Pancreas (tissue), 10 donors: ENCODE data around the gene ZMYM4. TPM values are rescaled to one million over a fixed set of nuclear protein-coding genes. Genes with fewer than 3 reads are reported as not detected.
"Not testable (repeated sequence)": the region's sequence is repeated elsewhere in the genome, so short reads cannot be mapped to it uniquely, and the experiment has no call there.

Experiments used
- ATAC-seq, 4 donors: fragments of 200-7000 bp; cut with Tn5 transposase; one replicate each; pipeline versions ENCODE4 v1.8.0 to v1.9.1; 2020; ENCODE audit warnings: mild to moderate bottlenecking in 4 of 4, moderate library complexity in 4 of 4
- DNase-seq, 6 donors: peaks; one replicate each; pipeline ENCODE4 v3.0.0-alpha.2; 2020
- FAIRE-seq: peaks from 2 replicates; lab custom pipeline; 2012; peaks lifted over from hg19 to GRCh38; lab: Jason Lieb, UNC
- H3K27ac ChIP-seq, 4 donors: fragments of 200-600 bp; sonication (generic); 1 replicate in 3 of 4; 2 replicates in 1 of 4; pipeline versions ENCODE4 v1.5.0 to v1.8.0; 2020
- H3K27me3 ChIP-seq, 4 donors: fragments of 200-600 bp; one replicate each; pipeline ENCODE4 v1.8.0; 2021
- H3K36me3 ChIP-seq, 3 donors: fragments of 200-600 bp; sonication (generic) in 1 of 3; one replicate each; pipeline versions ENCODE4 v1.5.0 to v1.8.0; 2020 to 2021
- H3K4me1 ChIP-seq, 3 donors: fragments of 200-600 bp; one replicate each; pipeline ENCODE4 v1.8.0; 2021
- H3K4me3 ChIP-seq, 4 donors: fragments of 200-600 bp; sonication (generic) in 2 of 4; one replicate each; pipeline versions ENCODE4 v1.5.0 to v1.8.0; 2020 to 2021
- H3K9me3 ChIP-seq, 4 donors: fragments of 200-600 bp; one replicate each; pipeline ENCODE4 v1.8.0; 2021
- CTCF ChIP-seq, 4 donors: fragments of 200-600 bp; sonication (generic) in 3 of 4; IDR thresholded peaks; one replicate each; pipeline versions ENCODE4 v1.5.0 to v1.8.0; 2021; ENCODE audit warnings: antibody characterized with exemption in 4 of 4
- WGBS, 2 donors: extraction: QIAGEN DNeasy Blood & Tissue Kit; methylation state at CpG; one replicate each; pipeline ENCODE4 v1.1.7; 2013; 5-methylcytosine and 5-hydroxymethylcytosine counted together
- intact Hi-C, 3 donors: fragments of 100-400 bp; cut with DNase I; formaldehyde crosslinking; loops; one replicate each; pipeline versions ENCODE4 v1.11.1 to v1.14.2; 2022
- polyA plus RNA-seq, 2 donors: library from polyadenylated mRNA; stranded (reverse); fragments of 200-250 nt; gene quantifications; one replicate each; pipeline ENCODE4 v1.2.3, GENCODE V29; 2013
- total RNA-seq, 6 donors: library from RNA; stranded (reverse); fragmentation: NEBNext Ultra II Directional in 4 of 6; extraction: Animal tissue kit (Norgen Biotek cat#: 25700) in 4 of 6; gene quantifications; one replicate each; pipeline versions ENCODE4 v1.2.1 to v1.2.4, GENCODE V29; 2021 to 2023
- donor health status: healthy with polysubstance abuse.
- donor health status: DM: no; HTN: no; CAD: no; lungs with moderate emphysema.
- donor health status: DM: no; HTN: no; CAD: no.
- donor health status: control.
- donor health status: control.
- donor health status: Bipolar disorder and iron deficiency.
- donor health status: DM: yes; HTN: yes; CAD: no.
- donor health status: DM: no; HTN: no; CAD: no.
- donor health status: DM: no; HTN: no; CAD: no.
- donor health status: DM: yes; HTN: yes; CAD: no.

Gene ZMYM4
- total and polyA plus RNA-seq, 8 donors: 10.5 to 31.1 (median 17.8) TPM

DNA sequence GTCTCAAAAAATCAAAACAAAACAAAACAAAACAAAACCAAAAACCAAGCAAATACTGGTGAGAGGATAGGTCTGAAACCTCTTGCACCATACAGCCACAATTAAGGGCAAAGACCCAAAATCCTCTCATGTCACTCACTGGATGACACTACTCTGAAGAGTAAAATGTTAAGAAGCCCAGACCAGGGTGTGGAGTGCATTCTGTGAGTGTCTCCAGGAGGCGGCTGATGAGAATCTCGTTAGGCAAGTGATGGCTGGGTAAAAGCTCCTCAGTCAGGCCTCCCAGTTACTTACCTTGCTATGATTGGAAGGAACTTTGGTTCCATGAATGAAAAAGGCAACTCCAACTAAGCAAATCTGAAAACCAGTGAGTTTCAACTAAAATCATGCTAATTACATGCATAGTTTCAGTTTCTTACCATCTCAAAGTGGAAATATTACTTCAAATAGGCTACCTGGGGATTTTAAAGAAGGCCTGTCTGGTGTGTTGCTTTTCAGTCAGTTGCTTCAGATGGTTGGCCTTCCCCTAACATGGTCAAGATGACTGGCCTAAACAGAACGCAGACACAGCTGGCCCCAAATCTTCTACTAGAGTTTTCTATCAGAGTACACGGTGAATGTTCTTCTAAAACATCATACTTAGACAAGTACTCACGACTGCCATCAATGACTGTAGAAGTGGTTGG is 193.6 kb downstream of the ZMYM4 start:
- no peak overlapping the region for H3K27ac ChIP-seq
- ATAC-seq: no peak
- intact Hi-C loops: no loop called here

DNA sequence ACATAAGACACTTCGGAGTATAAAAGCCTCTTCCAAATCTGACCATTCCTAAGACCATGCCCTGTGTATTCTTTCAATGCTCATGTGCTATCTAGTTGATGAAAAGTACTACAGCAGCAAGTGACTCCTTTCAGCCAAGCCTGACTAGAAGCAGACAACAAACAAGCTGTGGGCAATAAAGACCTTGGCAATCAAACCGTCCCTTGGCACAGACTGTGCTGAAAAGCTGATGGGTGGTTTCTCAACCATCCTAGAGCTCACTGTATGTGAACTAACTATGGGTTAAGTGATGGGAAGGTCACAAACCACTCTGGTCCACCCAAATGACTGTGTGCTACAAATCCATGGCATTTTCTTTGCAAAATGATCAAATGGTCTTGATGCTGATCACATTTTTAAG is 194.7 kb downstream of the ZMYM4 start:
- no peak for FAIRE-seq
- peaks cover 0 to 38% (median 0%) of the 10 kb centered on the region in 3 donors for H3K36me3 ChIP-seq
- intact Hi-C loops: no loop called here

More for the DNA sequence above, 193.6 kb downstream of the ZMYM4 start:
- H3K4me3 ChIP-seq: no peak overlapping the region
- no peak for FAIRE-seq
- peaks cover 0 to 40% (median 0%) of the 10 kb centered on the region in 3 donors for H3K36me3 ChIP-seq
- no peak for DNase-seq
- 90 to 94% methylated on average over 5 of the region's 5 CpGs for WGBS, 2 donors
- H3K9me3 ChIP-seq: no peaks in the 10 kb centered on the region
- H3K4me1 ChIP-seq: no peaks in the 10 kb centered on the region
- no peaks in the 10 kb centered on the region for H3K27me3 ChIP-seq
- TF ChIP-seq CTCF (IDR thresholded peaks at IDR 0.05): no peak

GRCh38 chr1:35463749-35464148 is 195.2 kb downstream of the ZMYM4 start:
- H3K9me3 ChIP-seq, DNase-seq, H3K27ac ChIP-seq, FAIRE-seq, H3K4me1 ChIP-seq, ATAC-seq, H3K4me3 ChIP-seq, H3K27me3 ChIP-seq, intact Hi-C loops: not testable (repeated sequence)
- 93 to 95% methylated on average over 2 of the region's 2 CpGs for WGBS, 2 donors
- peaks cover 0 to 38% (median 0%) of the 10 kb centered on the region in 3 donors for H3K36me3 ChIP-seq

More for the DNA sequence above, 194.7 kb downstream of the ZMYM4 start:
- no peaks in the 10 kb centered on the region for H3K27me3 ChIP-seq
- 81 to 82% methylated on average over 2 of the region's 2 CpGs for WGBS, 2 donors
- no peak for DNase-seq
- H3K9me3 ChIP-seq: no peaks in the 10 kb centered on the region
- no peak for ATAC-seq
- no peak overlapping the region for H3K27ac ChIP-seq
- H3K4me1 ChIP-seq: no peaks in the 10 kb centered on the region
- H3K4me3 ChIP-seq: no peak overlapping the region
- TF ChIP-seq CTCF (IDR thresholded peaks at IDR 0.05): no peak

DNA sequence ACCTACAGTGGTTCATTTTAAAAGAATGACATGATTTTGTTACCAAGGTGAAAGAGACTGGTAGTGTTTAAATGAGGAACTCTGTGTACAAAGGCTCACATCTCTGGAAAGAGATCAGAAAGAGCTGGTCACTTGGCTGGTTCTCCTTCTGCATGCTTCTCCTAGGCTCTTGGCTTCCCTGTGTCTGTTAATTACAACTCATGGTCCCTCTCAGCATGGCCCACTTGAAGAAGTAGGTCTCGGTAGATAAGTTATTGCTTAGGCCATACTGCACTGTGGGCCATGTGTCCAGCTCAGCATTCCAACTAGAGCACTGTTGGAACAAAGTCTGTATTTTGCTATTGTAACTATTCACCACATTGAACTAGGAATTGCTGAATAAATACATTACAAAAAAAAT is 197.6 kb downstream of the ZMYM4 start:
- no peak for TF ChIP-seq CTCF (IDR thresholded peaks at IDR 0.05)
- no peaks in the 10 kb centered on the region for H3K4me1 ChIP-seq
- WGBS, 2 donors: 96 to 98% methylated on average over 1 of the region's 1 CpG
- H3K27ac ChIP-seq: no peak overlapping the region
- H3K9me3 ChIP-seq: no peaks in the 10 kb centered on the region
- H3K36me3 ChIP-seq: peaks cover 0 to 44% (median 0%) of the 10 kb centered on the region in 3 donors
- H3K4me3 ChIP-seq: no peak overlapping the region
- DNase-seq (no peak), ATAC-seq (no peak), FAIRE-seq (no peak)
- H3K27me3 ChIP-seq: no peaks in the 10 kb centered on the region
- intact Hi-C loops: no loop called here

- FAIRE-seq: no peak
- no peak for TF ChIP-seq CTCF (IDR thresholded peaks at IDR 0.05)
- Histone ChIP-seq H3K4me1 (no peaks in the 10 kb centered on the region), H3K36me3 (peaks cover 0 to 28% (median 0%) of the 10 kb centered on the region in 3 donors), H3K9me3 (no peaks in the 10 kb centered on the region), H3K4me3 (no peak overlapping the region), H3K27ac (no peak overlapping the region), H3K27me3 (no peaks in the 10 kb centered on the region)
- WGBS, 2 donors: 93 to 94% methylated on average over 4 of the region's 4 CpGs
- ATAC-seq: no peak
- intact Hi-C loops: no loop called here
- no peak for DNase-seq
Measured at GRCh38 chr1:35470977-35471613, 202.6 kb downstream of the ZMYM4 start.

Other genes with a start within 250 kb of the ZMYM4 start
- gene ZMYM6, start 236.8 kb upstream of the ZMYM4 start, total RNA-seq: 10 to 100 TPM in 2 of 6 donors, 1 to 10 TPM in 4; 4.8 to 11.1 (median 7.0) TPM
- gene ZMYM6, start 236.8 kb upstream of the ZMYM4 start, polyA plus RNA-seq: 10 to 100 TPM in 1 of 2 donors, 1 to 10 TPM in 1; 8.8 to 10.6 TPM
- gene ZMYM1, start 189.3 kb upstream of the ZMYM4 start, total RNA-seq: 10 to 100 TPM in 1 of 6 donors, 1 to 10 TPM in 5; 2.5 to 10.1 (median 5.7) TPM
- 1 to 10 TPM; 3.1 to 3.6 TPM for gene ZMYM1, start 189.3 kb upstream of the ZMYM4 start, polyA plus RNA-seq
- 100 to 1,000 TPM in 2 of 6 donors, 10 to 100 TPM in 4; 63.4 to 112 (median 84.7) TPM for gene SFPQ, start 75.6 kb upstream of the ZMYM4 start, total RNA-seq
- 100 to 1,000 TPM; 190 to 267 TPM for gene SFPQ, start 75.6 kb upstream of the ZMYM4 start, polyA plus RNA-seq